Stimulated activated CD8-positive, alpha-beta memory T cell treated with anti-CD3 and anti-CD28 coated beads, Interleukin-15, amount 100 ng/mL, for 1 hour (primary cell): ENCODE results near the gene DNAH14.
"Not testable (repeated sequence)": the region's sequence is repeated elsewhere in the genome, so short reads cannot be mapped to it uniquely, and the experiment has no call there.

Experiments
- DNase-seq: peaks from one replicate; pipeline ENCODE4 v3.0.0-alpha.2; 2020; ENCODE audit warnings: low read depth

Gene DNAH14

DNA sequence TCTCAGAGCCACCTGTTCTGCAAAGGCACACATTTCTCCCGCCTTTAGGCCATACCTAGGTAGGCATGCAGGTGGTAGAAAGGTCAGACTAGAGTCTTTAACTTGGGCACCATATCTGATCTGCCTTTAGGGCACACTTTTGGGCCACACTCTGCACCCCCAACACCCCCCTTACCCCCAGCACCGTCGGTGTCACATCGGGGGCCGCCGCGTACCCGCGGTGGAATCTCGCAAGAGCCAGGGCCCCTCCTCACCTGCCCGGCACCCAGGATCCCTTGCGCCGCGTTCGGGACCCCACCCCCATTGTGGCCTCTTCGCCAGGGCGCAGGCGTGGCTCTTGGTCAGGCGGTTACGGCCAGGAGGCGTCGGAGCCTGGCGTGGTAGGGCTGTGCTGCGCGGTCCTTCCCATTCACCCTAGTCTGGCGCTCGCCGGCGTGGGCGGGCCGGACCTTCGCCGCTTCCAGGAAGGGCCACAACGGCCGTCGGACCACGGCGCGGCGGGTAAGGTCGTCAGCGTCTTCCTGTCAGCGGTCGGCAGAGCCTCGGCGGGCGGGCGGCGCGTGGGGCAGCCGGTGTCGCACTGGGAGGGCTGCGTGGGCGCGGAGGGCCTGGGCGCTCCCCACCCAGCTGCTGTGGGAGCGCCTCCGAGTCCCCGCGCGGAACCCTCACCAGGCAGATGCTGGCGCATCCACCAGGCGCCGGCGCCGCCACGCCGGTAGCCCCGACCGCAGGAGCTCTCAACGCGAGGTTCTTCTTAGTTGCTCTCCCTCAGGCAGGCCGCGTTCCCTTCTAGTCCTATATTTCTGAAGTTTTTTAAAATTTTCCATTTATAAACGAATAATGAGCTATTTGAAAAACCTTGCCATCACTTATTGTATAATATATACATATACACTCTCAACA lies at the start of gene DNAH14:
DNAH14 (plus strand) TSS at position 341 of the 903 bp plus-strand sequence. CDS start 23,028 bp downstream, outside the sequence.
- no peak for DNase-seq

DNA sequence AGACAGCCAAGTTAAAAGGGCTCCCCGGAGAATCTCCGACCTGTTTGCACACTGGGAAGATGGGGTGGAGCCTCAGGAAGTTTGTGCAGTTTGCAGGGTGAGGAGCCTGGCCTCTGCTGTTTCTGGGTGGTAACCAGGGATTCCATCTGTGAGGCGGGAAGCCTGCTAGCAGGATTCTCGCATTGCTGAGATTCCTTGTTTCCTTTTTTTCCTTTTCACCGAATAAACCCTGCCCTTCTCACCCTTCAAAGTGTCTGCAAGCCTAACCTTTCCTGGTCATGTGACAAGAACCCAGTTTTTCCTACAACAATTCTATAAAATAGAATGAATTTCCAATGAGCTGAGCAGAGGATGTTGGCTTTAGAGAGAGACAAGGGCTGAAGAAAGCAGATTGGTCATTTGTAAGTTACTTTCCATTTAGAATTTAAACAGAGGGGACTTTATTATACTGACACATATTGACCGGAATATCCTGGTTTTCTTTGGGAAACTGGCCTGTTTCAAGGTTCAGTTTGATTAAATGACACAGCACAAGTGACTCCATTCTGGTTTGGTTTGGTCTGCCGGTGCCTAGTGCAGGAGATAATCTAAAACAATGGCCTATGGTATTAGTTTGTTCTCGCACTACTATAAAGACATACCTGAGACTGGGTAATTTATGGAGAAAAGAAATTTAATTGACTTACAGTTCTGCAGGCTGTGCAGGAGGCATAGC lies 48.7 kb upstream of the DNAH14 start:
- no peak for DNase-seq

DNA sequence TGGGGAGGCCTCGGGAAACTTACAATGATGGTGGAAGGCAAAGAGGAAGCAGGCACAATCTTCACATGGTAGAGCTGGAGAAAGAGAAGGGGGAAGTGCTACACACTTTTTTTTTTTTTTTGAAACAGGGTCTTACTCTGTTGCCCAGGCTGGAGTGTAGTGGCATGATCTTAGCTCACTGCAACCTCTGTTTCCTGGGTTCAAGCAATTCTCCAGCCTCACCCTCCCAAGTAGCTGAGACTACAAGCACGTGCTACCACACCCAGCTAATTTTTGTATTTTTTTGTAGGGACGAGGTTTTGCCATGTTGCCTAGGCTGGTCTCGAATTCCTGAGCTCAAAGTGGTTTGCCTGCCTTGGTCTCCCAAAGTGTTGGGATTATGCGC lies 48.2 kb upstream of the DNAH14 start:
- not testable (repeated sequence) for DNase-seq

DNA sequence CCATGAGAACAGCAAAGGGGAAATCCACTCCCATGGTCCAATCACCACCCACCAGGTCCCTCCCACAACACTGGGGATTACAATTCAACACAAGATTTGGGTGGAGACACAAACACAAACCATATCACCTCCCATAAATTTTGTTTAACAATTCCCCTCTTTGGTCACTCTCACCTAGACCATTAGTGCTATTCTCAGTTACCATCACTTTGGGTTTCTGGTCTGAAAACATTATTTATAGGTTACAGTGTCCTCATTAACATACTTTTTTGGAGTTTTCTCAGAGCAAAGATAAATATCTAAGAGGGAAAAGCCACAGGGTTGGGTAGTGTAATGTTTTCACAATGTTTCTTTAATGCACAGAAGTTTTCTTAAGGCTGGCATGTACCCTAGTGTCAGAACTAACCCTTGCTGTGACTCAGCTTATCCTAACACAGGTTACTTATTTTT lies 47.7 kb upstream of the DNAH14 start:
- DNase-seq, result no peak

DNA sequence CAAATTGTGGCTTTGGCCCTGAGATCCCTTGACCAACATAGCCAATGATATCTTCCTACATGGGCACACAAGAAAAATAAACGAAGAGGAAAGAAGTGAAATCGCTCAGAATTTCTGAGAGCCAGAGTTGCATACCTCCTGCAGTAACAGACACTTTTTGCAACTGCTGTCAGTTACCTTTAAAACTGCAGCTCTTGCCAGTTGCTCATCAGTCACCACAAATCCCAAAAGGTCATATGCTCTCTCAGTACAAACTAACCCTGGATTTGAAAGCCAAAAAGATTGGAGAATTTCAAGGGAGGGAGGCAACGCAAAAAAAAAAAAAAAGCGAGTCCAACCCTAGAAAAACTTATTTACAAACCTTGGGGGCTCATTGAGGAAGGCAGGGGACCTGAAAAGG lies 47.2 kb upstream of the DNAH14 start:
- DNase-seq, result no peak

DNA sequence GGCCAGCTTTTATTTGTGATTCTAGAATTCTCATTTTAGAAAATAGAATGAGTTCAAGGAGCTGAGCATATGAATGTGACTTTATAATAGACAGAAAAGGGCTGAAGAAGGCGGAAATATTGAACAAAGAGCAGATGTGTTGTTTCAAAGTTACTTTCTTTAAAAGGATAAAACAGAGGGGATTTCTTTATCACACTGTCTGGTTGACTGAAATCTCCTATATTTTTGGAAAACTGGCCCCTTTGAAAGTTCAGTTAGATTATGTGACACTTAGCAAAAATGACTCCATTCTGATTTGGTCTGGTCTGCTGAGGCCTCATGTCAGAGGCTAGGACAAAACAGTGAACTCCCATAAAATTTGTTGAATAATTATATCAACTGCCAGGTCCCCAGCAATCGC lies 46.4 kb upstream of the DNAH14 start:
- no peak for DNase-seq

DNA sequence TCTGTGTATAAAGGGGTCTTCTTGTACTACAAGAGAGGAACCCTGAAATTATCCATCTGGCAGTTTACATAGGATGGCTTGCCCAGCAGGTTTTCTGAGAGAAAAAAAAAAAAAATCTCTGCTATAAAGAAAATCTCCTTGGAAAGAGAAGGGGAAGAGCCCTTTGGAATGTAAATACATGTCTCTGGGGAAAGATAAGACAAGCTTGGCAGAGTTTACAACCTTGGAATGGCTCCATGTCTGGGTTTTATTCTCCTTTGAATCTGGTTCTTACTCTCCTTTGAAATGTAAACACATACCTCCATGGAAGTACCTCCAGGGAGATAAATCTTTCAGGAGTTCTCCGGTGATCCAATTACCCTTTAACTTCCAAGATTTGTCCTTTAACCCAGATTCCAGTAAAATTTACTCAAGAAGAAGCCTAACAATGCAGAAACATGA lies 45.1 kb upstream of the DNAH14 start:
- no peak for DNase-seq

DNA sequence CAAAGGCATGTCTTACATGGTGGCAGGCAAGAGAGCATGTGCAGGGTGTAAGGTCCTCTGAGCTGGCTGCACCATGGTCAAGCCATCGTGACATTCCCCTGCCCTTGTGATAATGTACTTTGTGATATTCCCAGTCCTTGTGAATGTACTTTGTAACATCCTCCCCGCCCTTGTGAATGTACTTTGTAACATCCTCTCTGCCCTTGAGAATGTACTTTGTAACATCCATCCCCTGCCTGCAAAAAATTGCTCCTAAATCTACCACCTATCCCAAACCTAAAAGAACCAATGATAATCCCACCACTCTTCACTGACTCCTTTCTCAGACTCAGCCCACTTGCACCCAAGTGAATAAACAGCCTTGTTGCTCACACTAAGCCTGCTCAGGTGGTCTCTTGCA lies 44.1 kb upstream of the DNAH14 start:
- not testable (repeated sequence) for DNase-seq

DNA sequence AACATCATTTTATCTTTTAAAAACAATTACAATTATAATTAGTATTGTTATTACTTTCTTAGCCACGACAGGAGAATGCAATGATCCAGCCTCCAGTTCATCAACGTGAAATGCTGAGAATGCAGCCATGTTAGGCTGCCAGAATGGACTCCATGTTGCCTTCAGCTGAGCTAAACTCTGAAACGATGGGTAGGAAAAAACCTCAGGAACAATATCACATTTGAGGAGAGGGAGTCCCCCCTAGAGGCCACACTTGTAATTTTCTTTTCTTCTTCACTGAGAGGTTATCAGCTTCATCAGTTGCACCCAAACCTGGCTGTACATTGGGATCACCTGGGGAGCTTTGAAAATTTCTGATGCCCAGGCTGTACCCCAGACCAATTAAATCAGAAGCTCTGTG lies 34.6 kb upstream of the DNAH14 start:
- no peak for DNase-seq

DNA sequence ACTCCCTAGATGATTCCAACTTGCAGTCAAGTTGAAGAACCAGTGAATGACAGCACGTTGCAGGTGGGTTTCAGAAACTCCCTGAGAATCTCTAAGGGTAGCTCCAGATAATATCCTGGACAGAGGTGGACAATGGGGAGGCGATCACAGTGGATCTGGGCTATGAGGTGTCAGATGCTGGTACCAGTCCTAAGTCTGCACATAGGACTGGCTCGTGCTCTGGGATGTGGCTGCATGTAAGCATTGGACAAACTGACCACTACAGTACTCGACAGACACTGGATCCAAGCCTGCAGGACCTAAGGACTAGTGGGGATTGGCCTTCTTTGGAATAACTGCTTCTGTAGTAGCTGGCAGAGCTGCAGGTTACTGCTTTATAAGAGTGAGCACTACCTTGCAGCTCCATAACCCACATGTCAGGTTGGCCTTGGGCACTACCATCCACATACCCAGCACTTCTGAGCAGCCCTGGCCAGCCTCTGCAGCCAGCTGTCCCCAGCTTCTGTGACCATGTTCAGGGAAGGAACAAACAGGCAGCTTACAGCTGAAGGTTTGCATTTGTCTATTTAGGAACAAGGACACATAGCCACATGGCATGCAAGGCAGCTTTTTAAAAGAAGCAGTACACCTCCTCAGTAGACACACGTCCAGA lies 33.2 kb upstream of the DNAH14 start:
- no peak for DNase-seq

DNA sequence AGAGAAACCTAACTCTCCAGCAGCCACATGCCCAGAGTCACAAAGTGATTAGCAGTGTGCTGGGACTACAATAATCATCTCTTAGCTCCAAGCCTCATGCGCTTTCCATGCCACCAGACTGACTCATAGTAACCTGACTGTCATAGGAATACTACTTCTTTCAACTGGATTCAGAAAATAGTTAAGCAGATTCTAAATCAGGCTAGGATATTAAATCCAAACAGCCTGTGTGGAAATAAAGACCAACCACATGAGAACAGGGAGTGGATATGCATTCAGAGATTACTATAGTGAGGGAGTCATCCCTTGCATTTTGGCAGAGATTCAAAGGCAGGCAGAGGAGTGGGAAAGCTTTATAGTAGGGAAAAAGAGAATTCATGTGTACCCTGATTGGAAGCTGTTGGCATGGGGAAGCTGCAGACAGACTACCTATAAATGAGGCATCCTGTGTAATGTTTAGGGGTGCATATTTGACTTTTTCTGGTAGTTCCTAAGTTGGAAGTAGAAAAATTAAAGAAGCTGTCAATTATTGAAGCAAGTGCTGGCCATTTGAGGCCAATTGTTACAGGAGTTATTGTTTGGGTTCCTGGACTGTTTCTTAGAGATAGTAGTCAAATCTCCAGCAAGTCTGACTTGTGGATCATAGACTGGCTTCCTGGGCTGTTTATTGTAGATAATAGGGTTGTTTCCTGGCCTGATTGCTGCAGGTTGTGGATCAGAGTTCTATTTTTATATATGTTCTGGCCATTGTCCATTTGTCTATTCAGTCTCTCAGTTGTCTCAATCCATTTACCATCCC lies 31.7 kb upstream of the DNAH14 start:
- DNase-seq, result no peak

DNA sequence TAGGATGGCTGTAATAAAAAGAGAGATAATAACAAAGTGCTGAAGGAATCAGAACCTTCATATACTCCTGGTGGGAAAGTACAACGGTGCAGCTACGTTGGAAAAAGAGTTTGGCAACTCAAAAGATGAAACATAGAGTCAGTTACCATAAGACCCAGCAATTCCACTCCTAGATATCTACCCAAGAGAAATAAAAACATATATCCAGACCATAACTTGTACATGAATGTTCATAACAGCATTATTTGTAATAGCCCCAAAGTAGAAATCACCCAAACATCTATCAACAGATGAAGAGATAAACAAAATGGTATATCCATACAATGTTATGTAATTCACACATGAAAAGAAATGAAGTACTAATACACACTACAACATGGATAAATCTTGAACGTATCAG lies 30.5 kb upstream of the DNAH14 start:
- no peak for DNase-seq

DNA sequence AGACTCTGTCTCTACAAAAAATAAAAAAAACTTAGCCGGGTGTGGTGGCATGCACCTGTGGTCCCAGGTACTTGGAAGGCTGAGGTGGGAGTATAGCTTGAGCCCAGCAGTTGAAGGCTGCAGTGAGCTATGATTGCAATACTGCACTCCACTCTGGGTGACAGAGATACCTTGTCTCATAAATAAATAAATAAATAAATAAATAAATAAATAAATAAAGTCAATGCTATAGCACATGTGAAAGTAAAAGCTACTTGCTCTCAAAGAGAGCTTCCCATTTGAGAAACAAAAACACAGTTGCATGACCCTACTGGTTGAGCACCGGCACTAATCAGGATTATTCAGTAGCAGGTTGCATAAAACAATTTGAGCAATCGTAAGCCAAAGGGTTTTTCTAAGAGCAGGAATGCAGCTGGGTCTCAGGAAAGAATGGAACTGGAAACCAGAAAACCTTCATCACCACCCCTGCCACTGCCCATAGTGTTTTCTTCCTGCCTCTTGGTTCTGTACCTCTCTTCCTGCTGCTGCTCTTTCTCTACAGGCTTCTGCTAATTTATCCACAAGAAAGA lies 29.3 kb upstream of the DNAH14 start:
- no peak for DNase-seq

DNA sequence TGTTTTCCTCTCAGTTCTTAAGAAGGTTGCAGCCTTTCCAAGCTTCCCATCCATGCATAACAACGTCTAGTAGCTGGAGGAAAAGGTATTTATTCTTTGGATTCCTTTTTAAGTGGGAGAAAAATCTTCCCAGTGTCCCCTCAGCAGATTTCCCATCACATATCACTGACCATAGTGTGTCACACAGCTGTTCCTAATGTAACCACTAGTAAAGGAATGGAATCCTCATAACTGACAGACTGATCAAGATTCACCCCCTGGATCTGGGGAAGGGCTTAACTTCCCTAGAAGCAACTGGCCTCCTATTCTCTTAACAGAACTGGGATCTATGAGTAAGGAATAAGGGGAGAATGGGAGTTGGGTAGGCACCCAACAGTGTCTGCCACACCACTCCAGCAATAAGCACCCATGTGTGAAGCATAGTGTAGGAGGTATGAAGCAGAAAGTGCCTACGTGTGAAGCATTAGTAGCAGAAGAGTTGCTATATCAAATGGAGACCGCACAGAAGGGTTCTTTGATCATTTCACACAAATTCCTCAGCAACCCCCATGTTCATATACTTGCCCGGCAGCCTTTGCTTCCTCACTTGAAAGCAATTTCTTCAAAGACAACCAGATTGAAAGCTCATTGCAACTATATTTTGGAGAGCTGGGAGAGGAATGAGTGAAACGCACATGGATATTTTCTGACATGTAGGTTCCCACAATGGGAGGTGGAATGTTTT lies 28.2 kb upstream of the DNAH14 start:
- DNase-seq, result no peak

DNA sequence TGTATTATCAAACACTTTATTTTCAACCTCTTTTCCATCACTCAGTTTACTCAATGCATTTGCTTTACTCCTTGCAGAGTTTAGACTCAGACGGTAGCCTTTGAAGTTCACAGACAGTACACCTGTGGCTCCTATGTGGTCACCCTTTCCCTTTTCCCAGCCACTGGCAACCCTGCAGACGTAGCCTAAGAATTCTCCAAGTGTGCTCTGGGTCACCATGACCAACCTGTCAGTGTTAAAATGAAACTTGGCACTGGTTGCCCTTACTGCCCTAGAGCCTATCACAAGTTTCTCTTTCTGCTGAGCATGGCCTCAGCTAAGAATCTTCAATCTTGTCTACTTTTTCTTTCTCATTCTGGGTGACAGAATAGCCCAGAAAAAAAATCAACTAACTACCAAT lies 25.5 kb upstream of the DNAH14 start:
- DNase-seq, result no peak

DNA sequence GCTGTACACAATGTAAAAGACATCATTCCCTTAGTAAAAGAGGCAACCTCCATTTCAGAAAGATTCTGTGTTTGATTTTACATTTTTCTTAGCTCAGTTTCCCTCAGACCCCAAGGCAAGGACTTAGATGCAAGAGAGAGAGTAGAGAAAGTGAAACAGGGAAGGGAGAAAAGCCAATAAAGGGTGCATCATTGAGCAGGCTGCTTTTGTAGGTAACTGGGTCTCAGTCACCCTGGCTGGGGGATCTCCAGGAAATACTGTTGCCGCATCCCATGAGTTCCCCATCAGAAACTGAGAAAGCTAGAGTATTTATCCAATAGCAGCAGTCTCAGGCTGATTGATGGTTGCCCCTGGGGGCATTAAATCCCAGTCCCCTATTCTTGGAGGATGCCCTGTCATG lies 23.1 kb upstream of the DNAH14 start:
- no peak for DNase-seq

DNA sequence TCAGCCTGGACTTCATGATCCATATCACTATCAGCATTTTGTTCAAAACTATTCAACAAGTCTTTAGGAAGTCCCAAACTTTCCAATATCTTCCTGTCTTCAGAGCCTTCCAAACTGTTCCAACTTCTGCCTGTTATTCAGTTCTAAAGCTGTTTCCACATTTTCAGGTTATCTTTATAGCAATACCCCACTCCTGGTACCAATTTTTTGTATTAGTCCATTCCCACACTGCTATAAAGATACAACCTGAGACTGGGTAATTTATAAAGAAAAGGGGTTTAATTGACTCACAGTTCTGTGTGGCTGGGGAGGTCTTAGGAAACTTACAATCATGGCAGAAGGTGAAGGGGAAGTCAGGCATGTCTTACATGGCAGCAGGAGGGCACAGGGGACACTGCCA lies 18.3 kb upstream of the DNAH14 start:
- no peak for DNase-seq

DNA sequence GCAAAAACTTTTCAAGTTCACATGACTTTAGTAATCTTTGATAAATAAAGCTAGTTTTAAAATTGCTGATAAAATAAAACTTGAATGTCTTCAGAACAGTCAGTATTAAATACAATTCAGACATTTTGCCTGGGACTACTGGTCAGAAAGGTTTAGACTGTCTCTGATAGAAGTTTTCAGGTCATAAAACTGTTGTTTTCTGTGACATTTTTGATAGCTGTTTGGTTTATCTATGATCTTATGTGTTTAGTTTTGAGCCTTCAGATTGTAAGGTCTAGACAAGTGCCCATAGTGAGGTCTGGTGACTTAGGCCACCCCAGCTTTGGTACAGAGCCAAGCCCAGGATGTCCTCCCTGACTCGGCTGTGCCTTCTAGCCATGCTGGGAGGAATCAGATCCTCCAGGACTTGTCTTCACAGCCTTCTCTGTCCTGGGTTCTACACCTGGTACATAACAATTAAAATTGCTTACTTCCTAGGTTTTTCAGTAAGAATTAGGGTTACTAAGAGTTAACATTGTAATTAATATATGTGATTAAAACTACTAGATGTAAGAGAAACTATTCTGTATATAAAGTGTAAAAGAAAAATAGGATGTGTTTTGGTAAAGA lies 15.1 kb upstream of the DNAH14 start:
- DNase-seq, result no peak

DNA sequence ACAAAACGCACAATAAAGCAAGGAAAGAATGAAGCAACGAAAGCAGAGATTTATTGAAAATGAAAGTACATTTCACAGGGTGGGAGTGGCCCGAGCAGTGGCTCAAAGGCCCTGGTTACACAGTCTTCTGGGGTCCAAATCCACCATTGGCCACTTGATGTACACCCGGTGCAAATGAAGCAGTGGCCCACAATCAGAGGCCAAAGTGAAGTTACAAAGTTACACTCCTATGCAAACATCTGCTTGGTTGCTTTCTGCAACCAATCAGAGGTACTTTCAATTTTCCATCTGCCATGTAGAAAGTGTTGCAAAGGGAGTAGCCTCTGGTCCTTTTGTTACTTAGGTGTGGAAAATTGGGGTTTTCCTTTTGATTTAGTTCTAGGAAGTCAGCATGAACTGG lies 10.0 kb upstream of the DNAH14 start:
- no peak for DNase-seq

DNA sequence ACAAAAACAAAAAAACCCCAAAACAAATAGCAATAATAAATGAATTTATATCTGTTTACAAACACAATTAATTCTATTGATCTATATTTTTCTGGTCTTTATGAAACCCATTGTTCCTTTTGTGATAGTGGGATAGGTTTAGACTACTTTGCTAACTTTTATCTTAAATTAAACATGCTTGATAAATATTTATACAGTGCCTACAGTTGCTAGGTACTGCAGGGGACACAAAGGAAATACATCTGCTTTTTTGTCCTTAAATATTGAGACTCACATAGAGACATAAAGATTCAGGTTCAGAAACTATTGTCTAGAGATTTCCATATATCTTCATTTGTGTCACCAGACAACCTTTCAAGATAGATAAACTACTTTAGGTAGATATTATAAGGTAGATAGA lies 8.5 kb upstream of the DNAH14 start:
- DNase-seq, result no peak

DNA sequence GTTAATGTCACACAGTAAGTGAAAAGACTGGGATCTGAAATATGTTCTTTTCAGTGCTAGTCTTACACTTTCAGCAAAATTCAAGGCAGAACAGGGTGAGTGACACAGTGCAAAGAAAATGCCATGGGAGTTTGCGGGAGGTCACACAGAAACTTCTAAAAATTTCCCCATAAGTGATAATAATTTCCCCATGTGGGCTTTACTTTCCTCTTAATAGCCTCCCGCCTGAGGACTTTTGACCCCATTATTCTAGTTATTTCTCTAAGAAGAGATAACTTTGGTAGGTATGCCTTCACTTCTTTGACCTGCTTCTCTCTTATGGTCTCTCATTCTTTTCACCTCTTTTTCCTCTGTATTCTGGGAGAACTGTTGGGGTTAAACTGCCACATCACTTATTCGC lies 8.1 kb upstream of the DNAH14 start:
- no peak for DNase-seq
